IPS-11a (cell line): ENCODE data around the gene CEP131.
"Not testable (repeated sequence)": the region's sequence is repeated elsewhere in the genome, so short reads cannot be mapped to it uniquely, and the experiment has no call there.

Source experiments
- H3K4me3 ChIP-seq: one replicate; pipeline ENCODE4 v1.5.1; 2013; ENCODE audit warnings: low read depth, low read length, control low read depth

The CEP131 gene

DNA sequence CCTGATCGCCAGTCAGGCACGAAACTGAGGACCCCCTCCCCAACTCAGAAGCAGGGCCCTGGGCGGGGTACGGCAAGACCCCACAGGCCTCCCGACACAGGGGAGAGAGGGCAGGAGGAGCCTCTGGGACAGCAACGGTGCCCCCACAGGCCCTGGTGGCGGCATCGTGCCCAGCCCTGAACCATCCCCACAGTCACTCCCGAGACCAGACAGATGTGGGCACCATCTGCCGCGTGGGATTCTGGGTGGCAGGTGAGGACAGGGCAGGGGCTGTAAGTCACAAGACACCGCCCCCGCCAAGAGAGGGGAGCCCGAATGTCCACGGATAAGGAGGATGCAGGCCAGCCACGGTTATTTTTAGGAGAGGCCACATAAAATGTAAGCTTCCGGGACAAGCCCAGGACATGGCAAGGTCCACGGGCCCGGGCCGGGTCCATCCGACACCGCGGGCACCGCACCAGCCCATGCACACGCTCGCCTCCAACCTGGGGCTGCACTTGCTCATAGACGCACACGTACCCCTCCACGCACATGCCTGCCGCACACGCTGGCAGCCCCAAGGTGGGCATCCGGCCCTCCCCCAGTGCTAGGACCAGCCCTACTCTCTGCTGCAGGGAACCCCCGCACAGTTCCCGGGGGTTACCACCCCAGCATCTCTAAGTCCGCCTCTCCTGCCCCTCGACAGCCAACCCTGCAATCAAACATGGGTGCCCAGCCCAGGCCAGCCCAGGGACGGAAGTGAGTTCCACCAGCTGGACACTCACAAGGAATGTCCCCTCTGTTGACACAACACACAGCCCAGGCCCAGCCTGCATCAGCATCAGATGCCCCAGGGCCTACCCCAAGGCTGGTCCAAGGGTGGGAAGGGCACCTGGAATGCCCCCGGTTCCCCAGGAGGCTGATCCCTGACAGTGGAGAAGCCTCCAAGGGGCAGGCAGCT lies 65.6 kb downstream of the CEP131 start:
- H3K4me3 ChIP-seq = no peak overlapping the region

DNA sequence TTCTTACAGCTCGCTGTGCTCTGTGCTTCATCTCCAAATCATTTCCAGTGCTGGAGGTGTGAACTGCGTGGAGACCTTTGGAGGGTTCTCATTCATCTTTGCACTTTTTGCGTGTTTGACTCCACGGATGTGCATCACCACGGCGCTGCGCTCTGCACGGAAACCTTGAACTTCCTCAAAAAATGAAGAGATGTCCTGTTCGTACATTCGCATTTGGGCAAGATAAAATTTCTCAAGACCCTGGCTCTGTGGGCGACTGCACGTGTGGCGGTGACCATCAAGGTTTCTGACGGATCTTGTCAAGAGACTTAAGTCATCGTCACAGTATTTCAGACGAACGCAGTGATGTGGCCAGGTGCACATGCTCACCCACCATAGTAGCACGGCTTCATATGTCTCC lies 67.8 kb downstream of the CEP131 start:
- no peak overlapping the region for H3K4me3 ChIP-seq

DNA sequence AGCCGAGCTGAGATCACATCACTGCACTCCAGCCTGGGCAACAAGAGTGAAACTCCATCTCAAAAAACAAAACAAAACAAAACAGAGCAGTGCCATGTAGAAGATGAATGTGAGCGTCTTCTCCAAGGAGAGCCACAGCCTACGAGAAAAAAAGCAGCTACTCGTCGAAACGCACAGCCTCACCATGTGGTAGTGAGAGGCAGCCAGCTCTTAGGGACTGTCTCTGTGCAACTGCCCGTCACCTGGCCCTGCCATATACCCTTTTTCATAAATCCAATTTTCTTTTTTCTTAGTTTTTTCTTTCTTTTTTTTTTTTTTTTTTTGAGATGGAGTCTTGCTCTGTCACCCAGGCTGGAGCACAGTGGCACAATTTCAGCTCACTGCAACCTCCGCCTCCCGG lies 68.7 kb downstream of the CEP131 start:
- H3K4me3 ChIP-seq = not testable (repeated sequence)

DNA sequence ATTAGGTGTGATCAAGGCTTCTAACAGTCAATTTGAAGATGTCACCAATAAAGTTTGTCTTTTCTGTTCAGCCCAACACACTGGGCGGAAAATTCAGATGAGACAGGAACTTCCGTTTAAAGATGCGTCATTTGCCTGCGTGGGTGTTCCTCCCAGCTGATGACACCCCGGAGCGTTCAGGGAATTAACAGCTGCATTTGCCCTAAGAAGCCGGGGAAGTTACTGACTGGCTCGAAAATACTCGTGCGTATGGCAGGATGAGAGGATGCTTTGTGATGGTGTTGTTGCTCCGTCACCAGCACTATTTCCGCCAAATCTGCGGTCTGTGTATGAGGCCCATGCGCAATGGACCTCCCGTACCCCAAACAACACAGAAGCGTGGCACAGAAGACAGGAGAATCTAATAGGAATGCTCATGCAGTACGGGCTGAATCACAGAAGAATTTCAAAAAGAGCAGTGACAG lies 69.4 kb downstream of the CEP131 start:
- H3K4me3 ChIP-seq = no peak overlapping the region

DNA sequence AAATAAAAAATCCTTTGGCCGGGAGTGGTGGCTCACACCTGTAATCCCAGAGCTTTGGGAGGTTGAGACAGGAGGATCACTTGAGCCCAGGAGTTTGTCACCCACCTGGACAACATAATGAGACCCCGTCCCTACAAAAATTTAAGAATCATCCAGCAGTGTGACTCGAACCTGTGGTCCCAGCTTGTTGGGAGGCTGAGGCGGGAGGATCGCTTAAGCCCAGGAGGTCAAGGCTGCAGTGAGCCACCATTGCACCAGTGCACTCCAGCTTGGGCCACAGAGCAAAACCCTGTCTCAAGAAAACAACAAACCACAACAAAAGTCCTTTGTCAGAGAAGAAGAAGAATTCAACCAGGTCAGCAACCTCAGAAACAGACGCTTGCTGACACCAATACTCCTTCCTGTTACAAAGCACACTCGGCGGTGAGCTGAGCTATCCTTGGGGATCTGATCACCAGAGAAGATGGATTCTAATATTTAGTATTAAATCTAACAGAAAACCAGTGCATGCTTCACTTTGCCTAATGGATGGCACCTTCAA lies 70.4 kb downstream of the CEP131 start:
- no peak overlapping the region for H3K4me3 ChIP-seq

DNA sequence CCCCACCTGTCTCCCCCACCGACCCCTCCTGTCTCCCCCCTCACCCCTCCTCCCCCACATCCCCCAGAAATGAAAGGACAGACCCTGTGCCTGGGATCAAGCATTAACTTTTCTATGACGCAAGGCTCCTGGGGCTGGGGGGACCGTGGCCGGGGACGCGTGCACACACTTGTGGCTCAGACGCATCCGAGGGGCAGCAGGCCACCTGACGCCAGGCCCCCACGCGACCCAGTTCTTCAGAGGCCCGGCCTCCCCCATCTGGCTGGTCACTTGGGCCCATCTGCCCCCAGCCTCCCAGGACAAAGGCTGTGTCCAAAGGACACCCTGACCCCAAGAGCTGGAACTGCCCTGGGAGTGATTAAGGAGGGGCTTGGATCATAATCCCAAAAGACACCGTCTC lies 71.5 kb downstream of the CEP131 start:
- H3K4me3 ChIP-seq = no peak overlapping the region

DNA sequence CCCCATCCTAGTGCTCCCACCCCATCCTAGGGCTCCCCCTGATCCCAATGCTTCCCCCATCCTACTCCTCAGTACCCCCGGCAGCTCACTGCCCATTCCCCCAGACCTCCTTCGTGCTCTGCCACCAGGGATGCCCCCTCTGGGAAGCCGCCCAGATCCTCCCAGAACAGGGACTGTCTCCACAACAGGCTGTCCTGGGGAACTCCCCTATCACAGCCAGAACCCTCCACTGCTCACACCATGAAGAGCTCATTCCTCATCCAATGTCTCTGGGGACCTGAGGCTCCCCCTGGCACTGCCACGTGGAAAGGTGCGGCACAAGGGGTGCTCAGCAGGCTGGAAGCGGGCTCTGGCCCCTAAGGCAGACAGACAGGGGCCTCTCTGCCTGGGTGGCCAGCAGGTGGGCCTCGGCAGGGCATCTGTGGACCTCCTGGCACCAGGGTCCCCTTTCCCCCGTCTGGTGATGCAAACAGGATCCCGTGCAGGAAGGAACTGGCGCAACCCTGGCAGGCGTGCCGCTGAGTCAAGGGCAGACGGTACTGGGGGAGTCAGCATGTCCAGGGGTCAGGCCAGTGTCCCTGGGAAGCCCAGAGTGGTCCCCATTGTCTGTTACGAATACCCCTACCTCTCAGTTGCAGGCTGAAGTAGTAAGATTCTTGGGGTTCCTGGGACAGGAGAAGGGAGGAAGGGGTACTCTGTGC lies 72.2 kb downstream of the CEP131 start:
- no peak overlapping the region for H3K4me3 ChIP-seq

DNA sequence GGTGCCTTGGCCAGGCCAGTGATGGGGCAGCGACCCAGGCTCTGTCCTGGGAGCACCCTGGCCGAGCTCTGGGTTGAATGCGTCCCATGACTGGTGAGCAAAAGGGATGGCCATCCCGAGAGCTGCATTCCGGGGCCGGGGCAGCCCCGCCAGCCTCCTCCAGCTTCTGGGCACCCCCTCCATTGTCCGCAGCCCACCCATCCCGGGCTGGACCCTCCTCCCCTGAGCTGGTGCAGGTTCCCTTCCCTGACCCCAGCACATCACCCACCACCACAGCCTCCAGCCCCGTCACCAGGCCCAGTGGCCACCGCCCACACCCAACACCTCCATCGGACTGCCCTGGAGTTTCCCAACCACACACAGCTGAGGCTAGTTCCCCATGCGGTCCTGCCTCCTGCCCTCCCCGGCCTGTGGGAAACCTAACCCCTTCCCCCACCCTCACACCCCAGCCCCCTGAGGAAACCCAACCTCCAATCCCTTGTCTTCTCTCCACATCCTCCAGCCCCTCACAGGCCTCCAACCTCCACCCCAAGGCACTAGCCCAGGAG lies 73.7 kb downstream of the CEP131 start:
- no peak overlapping the region for H3K4me3 ChIP-seq

DNA sequence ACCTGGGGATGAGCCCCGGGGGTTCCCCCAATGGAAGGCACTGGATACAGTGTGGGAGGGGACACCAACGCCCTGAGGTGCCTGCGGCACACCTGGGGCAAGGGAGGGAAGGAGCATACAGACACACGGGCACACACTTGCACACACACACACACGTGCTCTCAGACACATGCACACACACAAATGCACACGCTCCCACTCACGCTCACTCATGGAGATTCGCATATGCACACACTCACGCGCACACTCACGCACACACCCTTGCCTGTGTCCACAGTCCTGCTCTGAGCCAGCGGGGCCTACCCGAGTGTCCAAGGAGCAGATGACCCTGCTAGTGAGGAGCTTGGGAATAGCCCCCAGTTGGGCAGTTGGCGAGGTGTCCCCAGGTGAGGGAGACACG lies 74.2 kb downstream of the CEP131 start:
- no peak overlapping the region for H3K4me3 ChIP-seq

DNA sequence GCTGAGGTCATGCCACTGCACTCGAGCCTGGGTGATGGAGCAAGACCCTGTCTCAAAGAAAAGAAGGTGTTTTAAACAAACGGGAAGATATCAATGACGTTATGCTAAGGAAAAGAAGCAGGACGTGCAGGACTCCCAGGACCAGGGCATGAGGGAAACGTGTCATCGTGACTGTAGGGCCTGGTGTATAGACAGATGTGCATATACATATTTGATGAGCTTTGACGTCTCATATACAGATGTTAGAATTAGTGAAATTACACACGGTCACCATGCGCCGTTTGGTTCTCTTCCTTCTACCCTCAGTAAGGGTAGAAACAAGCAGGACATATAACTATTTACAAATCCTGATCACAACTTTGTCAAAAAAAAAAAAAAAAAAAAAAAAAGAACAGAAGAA lies 75.1 kb downstream of the CEP131 start:
- no peak overlapping the region for H3K4me3 ChIP-seq

DNA sequence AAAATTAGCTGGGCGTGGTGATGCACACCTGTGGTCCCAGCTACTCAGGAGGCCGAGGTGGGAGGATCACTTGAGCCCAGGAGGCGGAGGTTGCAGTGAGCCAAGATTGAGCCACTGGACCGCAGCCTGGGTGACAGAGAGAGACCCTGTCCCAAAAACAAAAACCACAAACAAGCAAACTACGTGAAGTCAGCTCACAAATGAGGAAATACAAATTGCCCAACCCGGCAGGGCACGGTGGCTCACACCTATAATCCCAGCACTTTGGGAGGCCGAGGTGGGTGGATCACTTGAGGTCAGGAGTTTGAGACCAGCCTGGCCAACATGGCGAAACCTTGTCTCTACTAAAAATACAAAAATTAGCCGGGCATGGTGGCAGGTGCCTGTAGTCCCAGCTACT lies 76.6 kb downstream of the CEP131 start:
- not testable (repeated sequence) for H3K4me3 ChIP-seq

DNA sequence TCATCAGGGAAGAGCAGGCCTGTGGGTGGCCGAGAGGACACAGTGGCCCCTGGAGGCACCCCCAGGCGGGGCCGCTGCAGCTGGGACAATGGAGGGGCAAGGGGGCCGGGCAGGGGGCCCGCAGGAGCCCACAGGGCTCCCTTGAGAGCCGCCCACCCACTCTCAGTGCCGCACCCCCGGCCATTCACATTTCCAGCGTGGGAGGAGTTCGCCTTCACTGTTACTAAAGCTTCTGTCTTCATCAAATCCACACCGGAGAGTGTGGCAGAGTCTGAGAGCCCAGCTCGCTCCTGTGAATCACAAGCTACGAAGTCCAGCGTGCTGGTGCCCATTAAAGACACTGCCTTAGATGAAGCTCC lies 78.4 kb downstream of the CEP131 start:
- H3K4me3 ChIP-seq = no peak overlapping the region

DNA sequence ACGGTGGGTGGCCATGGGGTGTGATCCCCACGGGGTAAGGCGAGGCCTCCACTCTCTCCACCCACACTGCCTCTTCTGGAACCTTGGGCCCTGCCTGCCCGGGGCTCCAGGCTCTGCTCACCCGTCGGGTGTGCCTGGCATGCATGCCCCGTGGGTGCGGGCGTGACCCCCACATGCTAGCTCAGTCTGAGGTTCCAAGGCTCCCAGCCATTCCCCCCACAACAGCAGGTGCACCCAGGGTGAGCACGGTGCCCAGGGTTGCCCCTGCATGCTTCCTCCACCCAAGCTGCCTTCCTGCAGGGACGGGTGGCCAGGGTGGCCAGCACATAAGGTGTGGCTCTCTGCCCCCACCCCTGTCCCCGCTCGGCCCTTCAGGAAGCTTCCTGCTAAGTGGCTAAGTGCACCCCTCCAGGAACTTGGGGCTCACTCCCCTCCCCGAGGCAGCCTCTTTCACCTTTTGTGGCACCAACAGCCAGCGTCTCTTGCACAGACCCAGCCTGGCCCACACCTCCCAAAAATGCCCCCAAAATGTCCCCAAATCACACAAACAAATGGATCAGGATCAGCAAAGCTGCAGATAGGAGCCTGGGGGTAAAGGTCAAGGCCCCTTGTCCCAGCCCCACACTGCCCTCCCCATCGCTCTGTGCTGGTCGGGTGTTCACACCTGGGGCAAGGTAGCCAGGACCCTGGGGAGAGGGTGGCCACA lies 78.9 kb downstream of the CEP131 start:
- no peak overlapping the region for H3K4me3 ChIP-seq

DNA sequence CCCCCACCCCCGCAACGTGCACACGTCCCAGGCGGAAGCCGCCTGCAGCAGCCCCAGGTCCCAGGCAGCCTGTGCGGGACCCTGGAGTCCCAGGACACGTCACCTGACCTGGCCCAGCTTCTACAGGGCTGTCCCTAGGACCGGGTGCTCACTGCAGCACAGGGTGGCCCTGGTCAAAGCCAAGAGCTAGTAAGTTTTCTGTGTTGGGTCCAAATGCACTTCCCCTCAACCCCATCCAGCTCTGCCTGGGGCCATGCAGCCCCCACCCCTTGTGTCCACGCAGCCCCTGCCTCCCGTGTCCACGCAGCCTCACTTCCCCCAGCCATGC lies 79.6 kb downstream of the CEP131 start:
- H3K4me3 ChIP-seq = no peak overlapping the region

DNA sequence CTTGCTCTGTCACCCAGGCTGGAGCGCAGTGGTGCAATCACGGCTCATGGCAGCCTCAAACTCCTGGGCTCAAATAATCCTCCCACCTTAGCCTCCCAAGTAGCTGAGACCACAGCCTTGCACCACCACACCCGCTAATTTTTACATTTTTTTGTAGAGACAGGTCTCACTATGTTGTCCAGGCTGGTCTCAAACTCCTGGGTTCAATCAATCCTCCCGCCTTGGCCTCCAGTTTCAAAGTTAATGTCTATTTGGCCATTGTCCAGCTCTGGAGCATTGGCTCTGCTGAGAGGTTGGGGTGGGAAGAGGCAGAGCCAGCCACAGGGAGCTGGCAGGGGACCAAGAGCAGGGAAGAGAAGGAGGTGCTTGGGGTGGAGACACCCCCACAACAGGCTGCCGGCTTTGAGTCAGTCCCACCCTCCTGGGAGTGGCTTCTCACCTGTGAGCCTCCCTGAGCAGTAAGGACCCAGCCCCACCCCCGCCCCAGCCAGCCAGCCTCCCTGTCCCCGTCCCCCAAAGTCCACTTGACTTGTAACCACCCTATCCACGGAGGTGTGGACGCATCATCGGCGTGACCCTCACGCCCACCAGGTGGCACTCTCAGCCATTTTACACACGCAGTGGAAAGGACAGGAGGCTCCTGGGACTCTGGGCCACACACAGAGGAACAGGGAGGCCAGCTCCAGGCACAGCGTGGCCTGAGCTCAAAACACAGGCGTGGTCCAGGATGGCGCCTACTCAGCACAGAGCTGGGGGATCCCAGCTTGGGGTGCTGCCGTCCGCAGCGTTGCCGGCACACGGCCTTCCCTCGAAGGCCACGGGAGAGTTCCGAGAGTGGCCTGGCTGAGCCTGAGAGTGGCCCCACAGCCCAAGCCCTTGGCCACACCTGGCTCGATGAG lies 80.2 kb downstream of the CEP131 start:
- no peak overlapping the region for H3K4me3 ChIP-seq

DNA sequence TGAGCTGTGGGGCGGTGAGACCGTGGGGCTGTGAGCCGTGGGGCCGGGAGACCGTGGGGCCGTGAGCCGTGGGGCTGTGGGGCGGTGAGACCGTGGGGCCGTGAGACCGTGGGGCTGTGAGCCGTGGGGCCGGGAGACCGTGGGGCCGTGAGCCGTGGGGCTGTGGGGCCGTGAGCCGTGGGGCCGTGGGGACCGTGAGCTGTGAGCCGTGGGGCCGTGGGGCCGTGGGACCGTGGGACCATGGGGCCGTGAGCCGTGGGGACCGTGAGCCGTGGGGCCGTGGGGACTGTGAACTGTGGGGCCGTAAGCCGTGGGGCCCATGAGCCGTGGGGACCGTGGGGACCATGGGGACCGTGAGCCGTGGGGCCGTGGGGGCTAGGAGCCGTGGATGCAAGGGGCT lies 82.1 kb downstream of the CEP131 start:
- H3K4me3 ChIP-seq = no peak overlapping the region

DNA sequence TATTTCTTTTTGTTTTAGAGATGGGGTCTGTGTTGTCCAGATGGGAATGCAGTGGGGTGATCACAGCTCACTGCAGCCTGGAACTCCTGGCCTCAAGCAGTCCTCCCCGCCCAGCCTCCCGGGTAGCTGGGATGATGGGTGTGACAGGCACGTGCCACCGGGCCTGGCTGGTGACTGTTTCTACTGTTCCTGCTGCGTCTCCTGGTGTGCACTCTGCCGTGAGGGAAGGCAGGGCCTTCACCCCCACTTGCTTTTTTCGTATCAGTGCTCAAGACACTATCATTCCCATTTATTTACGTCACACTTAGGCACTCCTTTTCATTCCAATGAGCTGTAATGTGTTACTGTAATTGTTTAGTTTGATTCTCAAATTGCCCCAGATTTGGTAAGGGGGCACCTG lies 82.7 kb downstream of the CEP131 start:
- no peak overlapping the region for H3K4me3 ChIP-seq
